CD4-positive, alpha-beta T cell treated with Interleukin-6 for 4 hours (primary cell): ENCODE data around the gene ASPRV1.
A peak's percentile ranks its signal among the peaks of the same experiment; 100 is the strongest.
"Not testable (repeated sequence)": the region's sequence is repeated elsewhere in the genome, so short reads cannot be mapped to it uniquely, and the experiment has no call there.

Experiments
- DNase-seq: peaks from one replicate; pipeline ENCODE4 v3.0.0-alpha.2; 2020; ENCODE audit warnings: mixed read lengths

ASPRV1 gene

DNA sequence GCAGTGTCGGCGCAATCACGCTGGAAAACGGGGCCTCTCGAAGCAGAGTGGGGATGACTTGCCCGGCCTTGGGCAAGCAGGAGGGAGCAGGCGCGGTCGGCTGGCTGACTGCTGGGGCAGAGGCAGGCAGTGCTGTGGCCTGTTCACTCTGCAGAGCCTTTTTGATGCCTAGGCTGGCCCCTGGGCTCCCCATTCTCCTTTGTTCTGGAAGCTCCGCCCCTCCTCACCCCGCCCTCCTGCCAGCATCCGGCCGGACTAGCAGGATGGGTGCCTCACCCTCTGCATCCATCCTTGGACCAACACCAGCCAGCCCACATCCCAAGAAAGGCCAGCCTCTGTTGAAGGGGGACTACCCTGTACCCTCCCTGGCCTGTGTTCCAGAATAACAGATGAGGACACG, at the start of gene ASPRV1:
TSS of gene ASPRV1 (minus strand) at position 136 of the 400 bp plus-strand sequence. CDS start 195 bp downstream, outside the sequence.
- no peak for DNase-seq

DNA sequence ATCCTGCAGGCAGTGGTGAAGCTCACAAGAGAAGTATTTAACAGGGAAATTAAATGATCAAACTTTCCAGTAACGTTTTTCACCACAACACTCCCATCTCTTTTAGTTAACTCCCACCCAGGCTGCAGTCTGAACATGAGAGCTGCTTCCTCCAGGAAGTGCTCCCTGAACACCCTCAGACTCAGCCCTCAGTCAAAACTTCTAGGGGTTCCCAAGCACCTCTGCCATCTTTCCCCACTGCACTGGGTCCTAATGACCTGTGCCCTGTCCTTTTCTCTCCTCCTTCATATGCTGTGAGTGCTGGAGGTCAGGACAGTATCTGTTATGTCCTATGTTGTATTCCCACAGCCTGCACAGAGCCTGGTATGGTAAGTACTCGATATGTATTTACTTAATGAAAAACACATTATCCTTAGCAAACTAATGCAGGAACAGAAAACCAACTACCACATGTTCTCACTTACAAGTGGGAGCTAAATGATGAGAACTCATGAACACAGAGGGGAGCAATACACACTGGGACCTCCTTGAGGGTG, 49.2 kb upstream of the ASPRV1 start:
- no peak for DNase-seq

- no peak for DNase-seq
Observed at GRCh38 chr2:70009762-70010575, 48.5 kb upstream of the ASPRV1 start.

DNA sequence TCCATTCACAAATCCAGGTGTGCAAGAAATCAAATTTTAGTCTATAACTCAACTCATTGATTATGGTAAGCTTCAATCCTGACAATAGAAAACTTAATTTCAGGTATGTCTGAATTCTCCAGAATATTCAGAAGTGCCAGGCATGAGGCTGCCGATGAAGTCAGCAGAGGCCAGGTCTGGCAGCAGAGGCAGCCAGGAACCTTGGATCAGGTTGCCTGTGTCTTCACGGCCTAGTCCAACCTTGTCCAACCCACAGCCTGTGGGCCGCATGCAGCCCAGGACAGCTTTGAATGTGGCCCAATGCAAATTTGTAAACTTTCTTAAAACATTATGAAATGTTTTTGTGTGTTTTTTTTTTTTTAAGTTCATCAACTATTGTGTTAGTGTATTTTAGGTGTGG, 46.9 kb upstream of the ASPRV1 start:
- DNase-seq = no peak

GRCh38 chr2:70007151-70007550, 45.7 kb upstream of the ASPRV1 start:
- no peak for DNase-seq

GRCh38 chr2:70006447-70006784, 45.0 kb upstream of the ASPRV1 start:
- DNase-seq = no peak

DNA sequence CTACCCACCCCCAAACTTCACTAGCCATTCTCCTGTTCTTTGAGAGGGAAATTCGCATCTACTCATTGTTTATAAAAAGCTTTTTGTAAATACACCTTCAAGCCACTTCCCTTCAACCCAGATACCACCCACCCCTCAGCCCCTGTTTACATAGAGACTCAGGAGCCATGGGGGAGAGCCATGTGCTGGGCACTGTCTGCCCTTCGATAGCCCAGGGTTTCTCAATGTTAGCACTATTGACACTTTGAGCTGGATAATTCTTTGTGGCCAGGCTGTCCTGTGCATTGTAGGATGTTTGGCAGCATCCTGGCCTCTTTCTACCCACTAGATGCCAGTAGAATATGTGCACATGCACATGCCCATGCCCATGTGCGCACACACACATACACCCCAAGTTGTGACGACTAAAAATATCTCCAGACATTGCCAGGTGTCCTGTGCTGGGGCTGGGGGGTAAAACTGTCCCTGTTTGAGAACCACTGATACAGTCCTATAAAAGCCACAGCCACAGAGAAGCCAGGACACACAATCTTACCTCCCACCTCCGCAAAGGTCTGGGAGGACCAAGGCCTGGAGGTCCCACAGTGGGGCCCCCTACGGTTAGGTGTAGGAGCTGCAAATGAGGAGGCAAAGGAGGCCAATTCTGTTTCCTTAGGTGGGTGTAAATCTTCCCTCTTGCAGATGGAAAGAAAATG, 44.5 kb upstream of the ASPRV1 start:
- DNase-seq = no peak

- DNase-seq = no peak
Observed at GRCh38 chr2:70005216-70005615, 43.8 kb upstream of the ASPRV1 start.

- no peak for DNase-seq
Observed at GRCh38 chr2:70003093-70003830, 41.8 kb upstream of the ASPRV1 start.

DNA sequence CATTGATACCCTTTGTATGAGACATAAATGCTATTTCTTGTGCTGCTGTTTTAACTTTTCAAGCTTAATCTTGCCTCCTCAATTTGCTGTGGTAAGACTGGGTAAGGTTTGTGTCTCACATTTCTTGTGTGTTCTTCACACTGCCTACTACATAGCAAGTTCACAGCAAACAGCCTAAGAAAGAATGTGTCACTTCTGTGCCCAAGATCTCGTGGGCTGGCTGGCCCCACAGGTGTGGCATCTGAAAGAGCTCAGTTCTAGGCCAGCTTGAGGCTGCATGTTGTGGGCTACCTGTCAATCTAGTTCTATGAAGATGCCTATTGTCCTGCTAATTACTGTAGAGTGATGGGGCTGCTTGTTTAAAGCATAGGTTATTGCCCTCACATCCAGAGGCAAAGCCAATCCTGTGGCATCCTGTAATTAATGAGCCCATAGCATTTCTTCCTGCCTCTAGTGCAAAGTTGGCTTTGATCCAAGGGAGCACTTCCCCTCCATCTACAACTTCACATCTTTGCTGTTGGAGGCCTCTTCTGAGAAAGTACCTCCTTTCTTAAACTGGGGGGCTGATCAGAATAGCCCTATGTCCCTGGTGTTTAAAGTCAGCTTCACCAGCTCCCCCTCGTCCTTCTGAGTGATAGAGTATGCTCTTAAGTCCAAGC, 40.9 kb upstream of the ASPRV1 start:
- DNase-seq = peak; percentile 17

DNA sequence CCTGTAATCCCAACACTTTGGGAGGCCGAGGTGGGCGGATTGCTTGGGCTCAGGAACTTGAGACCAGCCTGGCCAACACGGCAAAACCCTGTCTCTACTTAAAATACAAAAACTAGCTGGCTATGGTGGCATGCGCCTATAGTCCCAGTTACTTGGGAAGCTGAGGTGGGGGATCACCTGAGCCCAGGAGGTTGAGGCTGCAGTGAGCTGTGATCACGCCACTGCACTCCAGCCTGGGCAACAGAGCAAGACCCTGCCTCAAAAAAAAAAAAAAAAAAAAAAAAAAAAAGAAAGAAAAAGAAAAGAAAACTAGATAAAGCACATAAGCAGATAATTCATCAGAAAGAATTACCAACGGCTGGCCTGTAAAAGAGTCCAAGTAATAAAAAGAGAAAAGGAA, 39.1 kb upstream of the ASPRV1 start:
- DNase-seq = not testable (repeated sequence)

DNA sequence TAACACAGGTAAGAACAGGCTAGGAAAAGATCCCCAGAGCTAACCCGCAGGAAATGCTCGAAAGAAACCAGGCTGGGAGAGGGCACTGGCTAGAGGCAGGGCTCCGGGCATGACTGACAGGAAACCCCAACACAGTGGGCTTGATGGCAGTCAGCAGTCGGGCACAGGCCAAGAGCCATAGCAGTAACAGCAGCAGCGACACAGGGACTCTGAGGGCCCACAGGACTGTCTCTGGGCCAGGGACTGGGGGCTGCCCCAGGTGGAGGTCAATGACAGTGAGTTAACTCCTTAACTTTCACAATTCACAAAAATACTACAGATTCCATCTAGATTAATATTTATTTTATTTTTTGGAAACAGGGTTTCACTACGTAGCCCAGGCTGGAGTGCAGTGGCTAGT, 37.3 kb upstream of the ASPRV1 start:
- no peak for DNase-seq

DNA sequence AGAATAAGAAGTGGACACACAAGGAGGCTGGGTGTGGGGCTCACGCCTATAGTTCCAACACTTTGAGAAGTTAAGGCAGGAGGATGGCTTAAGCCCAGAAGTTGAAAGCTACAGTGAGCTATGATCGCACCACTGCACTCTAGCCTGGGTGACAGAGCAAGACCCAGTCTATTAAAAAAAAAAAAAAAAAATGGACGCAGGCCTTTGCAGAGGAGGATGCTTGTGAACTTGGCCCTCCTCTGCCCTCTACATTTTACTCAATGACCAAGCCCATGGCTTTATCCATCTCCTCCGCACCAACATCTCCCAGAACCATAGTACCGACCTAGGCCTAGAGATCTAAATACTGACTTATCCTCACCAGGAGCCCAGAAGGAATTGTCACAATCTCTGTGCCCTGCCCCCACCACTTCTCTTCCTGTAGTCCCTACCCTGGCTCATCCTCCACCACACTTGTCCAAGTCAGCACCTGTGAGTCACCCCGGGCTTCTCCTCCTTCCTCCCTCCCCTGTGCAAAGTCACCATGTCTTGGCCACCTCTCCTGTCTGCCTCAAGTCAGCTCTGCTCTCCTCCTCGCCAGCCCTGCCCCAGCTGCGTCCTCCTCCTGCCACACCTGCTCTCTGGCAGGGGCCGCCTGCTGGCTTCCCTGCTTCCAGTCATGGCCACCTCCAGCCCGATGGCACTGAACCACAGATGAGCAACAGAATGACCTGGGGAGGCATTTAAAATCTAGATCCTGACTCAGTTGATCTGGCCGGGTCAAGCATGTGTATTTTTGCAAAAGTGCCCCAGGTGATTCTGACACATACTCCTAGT, 35.8 kb upstream of the ASPRV1 start:
- peak; percentile 32 for DNase-seq

DNA sequence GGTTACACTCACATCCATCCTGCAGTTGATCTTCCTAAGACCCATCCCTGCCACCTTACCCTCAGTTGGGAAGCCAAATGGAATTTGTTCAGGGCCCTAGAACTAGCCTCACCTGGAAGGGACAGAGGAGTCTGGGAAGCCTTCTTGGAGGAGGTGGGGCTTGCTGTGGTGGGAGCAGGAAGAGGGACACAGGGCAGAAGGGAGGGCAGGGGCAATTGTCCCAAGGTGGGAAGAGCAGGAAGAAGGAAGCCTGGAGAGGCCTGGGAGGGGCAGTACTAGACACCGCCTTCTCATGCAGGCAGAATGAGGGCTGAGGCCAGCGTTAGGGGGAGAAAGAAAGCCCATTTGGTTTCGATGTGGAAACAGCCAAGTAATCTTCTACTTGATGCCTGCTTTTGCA, 34.1 kb upstream of the ASPRV1 start:
- DNase-seq = no peak

DNA sequence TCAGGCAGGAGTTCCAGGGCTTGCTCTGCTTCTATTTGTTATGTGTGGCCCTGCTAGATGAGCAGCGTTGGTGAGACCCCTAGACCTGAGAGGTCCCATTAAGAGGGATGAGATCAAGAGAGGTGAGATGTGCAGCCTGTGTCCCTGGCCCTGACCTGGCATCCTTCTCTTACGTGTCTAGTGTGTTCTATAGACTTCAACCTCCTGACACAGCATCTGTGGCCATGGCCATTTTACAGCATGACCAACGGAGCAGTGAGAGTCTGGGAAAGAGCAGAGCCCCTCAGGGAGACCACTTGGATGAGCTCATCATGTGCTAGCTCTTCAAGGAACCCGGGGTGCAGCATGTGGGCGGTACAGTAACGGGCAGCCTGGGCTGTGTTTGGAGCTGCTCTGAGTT, 32.7 kb upstream of the ASPRV1 start:
- no peak for DNase-seq

GRCh38 chr2:69993708-69994107, 32.3 kb upstream of the ASPRV1 start:
- no peak for DNase-seq

DNA sequence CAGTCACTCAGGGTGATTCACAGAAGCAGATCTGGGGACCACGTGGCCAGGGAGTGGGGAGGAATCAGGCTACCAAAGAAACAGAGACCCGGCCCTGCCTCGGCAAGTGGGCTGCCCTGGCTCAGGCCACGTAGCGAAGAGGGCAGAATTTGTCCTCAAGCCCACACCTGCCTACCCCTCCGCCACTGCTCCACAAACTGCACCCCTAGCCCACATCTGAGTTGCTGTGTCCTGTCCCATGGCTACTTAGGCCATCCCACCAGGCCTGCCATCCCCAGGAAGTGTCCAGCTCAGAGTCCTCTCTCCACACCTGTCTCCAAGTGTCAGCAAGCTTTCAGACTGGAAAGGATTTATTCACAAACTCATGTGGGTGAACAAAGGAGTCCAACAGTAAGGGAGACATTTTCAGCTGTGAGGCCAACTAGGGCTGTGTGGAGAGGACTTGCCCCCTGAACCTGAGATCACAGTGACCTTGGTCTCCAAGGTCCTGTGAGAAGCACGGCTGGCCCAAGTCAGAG, 31.7 kb upstream of the ASPRV1 start:
- DNase-seq = no peak

DNA sequence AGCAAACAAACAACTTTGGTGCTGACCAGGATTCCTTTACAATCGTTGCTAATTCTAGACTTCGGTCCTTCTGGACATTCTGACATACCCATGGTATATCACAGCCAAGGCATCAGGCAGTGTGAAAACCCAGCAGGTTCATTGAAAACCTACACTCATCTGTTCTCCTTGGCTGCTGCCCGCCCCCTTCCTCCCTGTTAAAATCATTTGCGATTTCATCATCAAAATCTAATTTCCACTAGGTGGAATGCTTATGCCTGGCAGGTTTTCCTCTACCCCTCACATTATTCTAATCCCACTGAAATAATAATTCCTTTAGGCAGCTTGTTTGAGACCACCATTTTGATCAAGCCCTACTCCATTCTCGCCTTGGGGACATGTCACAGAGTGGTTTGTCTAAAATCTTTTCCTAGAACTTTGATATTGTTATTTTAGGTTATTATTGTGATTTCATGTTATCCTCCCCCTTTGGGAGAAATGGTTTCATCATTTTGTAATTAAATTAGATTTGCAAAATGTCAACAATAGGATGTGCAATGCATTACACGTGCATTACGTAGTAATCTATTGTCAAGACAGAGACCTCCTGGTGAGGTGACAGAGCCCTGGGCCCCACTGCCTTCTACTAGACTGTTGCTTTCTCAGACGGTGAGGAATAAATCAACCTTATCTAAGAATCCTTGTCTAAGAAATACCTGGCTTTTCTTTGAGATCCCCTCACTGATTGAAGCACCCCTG, 31.0 kb upstream of the ASPRV1 start:
- DNase-seq = no peak

DNA sequence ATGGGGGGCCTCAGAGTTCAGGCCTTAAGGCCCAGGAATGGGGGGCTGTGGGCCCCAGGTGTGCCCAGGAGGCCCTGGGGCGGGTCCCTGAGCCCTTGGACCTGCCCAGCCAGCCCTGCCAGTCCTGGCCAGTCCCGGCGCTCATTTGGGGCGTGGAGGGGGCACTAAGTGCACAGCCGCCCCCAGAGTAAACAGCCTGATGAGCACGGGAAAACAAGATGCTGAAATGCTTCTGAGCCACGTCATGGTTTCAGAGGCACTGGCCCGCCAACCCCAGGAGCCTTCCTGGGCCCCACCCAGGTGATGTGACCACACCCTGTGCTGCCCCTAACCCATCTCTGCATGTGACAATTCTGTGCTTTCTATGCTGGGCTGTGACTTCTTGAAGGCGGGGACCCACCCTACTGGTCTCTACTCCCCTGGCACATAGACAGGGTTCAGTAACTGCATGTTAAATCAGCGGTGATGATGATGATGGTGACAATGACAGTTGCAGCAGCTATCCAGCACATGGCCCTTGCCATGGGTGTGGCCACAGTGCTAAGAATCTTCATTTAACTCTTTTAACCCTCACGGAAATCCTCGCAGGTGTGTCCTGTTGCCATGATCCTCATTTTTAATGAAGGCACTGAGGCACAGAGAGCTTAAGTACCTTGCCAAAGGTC, 28.1 kb upstream of the ASPRV1 start:
- DNase-seq = no peak

DNA sequence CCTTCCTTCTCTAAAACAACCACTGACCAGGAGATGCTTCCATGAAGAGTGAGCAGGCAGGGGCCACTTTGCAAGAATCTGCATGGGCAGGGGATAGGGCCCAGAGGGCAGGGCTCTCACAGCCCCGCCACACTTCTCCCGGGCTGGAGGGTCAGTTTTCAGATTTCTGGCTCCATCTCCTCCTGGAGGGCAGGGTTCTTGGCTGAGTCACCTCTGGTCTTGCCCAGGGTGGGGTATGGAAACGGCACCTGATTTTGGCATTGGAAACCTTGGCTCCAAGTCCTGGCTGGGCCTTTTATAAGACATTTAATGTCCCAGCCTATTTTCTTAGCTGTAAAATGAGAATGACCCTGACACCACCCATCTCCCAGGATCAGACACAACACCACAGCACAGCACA, 27.6 kb upstream of the ASPRV1 start:
- no peak for DNase-seq
